Putamen (tissue), 1 donor: ENCODE results near the gene MBLAC1.

ENCODE experiments used
- DNase-seq: peaks from one replicate; pipeline ENCODE4 v3.0.0-alpha.2; 2016; ENCODE audit warnings: low spot score

Gene MBLAC1

GRCh38 chr7:100173806-100174495, 47.2 kb downstream of the MBLAC1 start:
- DNase-seq: no peak

- DNase-seq: no peak
Observed at GRCh38 chr7:100174582-100174981, 47.8 kb downstream of the MBLAC1 start.

- DNase-seq: no peak
Observed at GRCh38 chr7:100175296-100175935, 48.6 kb downstream of the MBLAC1 start.

GRCh38 chr7:100176096-100177044, 49.6 kb downstream of the MBLAC1 start:
- DNase-seq: no peak

DNA sequence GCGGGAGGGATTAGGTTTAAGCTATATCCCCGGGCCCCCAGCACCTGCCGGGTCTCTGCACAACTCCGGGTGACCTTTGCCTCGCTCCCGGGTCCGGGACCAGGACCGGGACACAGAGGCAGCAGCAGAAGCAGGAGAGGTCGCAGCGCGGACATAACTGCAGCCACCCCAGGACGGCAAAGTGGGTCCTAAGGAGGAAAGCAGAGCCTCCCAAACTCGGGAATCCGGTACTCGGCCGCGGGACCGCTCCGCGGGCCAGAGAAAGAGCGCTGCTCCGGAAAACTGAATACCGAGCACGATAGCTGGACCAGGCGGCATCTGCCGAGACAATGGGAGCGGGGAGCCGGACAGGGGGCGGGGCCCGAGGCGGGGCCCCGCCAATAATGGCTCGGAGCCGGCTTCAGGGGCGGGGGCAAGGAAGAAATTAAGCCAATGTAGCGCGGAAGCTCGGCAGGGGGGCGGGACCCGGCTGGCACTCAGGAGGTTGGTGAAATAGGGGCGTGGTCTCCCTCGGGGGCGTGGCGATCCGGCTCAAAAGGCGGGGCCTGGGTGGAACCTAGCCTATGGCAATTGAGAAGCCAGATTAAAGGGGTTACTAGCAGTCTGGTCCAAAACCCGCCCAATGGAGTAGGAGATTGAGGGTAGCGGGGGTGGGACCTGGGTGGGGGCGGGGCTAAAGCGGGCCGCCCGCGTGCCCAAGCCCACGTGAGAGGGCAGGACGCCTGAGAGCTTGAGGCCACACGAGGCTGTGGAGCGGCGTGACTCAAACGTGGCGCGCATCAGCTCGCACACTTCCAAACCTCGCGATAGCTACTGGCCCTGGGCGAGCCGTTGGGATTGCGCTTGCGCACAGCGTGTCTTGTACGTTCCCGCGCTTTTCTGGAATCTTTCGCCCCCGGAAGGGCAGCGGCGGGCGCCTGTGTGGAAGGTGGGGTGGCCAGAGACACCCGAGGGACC, 50.6 kb downstream of the MBLAC1 start, which contains the start of the genes GPC2 and STAG3:
Gene GPC2 (minus strand): TSS at position 337 of the 957 bp plus-strand sequence. CDS start 182 bp downstream, at position 155.
Gene STAG3 (plus strand): TSS at position 874 of the 957 bp plus-strand sequence. CDS start 2,639 bp downstream, outside the sequence.
- DNase-seq: peak; percentile 88
